GM13977 (cell line): ENCODE results near the gene PSIP1.
A peak's percentile ranks its signal among the peaks of the same experiment; 100 is the strongest.
"Not testable (repeated sequence)": the region's sequence is repeated elsewhere in the genome, so short reads cannot be mapped to it uniquely, and the experiment has no call there.

Source experiments
- DNase-seq: peaks from one replicate; pipeline ENCODE4 v3.0.0; 2012; ENCODE audit warnings: low spot score
- in situ Hi-C: fragments of 300-500 bp; cut with MboI; formaldehyde crosslinking; loops from one replicate; pipeline ENCODE4 v1.12.0; 2022; ENCODE audit warnings: low sequenced_read_pairs, low pct_unique_long_range_greater_than_20kb, mixed read lengths, inconsistent platforms; ENCODE audit not compliant: unreplicated experiment
- TF ChIP-seq, protein P1 (sequence below): IDR thresholded peaks from 2 replicates; pipeline ENCODE4 v1.5.1; 2012; ENCODE audit warnings: mild to moderate bottlenecking, control low read depth; ENCODE audit not compliant: insufficient read depth; ENCODE audit errors: extremely low read depth, missing control alignments

The PSIP1 gene

DNA sequence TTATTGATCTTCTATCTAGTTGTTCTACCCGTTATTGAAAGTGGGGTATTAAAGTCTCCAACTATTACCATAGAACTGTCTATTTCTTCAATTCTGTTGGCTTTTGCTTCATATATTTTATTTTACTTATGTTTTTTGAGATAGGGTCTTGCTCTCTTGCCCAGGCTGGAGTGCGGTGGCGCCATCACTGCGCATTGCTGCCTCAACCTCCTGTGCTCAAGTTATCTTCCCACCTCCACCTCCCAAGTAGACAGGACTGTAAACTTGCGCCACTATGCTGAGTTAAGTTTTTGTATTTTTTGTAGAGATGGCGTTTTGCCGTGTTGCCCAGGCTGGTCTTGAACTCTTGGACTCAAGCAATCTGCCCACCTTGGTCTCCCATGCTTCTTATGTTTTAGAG, 71.9 kb downstream of the PSIP1 start:
- in situ Hi-C loops = no loop called here
- no peak for DNase-seq
- TF ChIP-seq, protein P1, sequence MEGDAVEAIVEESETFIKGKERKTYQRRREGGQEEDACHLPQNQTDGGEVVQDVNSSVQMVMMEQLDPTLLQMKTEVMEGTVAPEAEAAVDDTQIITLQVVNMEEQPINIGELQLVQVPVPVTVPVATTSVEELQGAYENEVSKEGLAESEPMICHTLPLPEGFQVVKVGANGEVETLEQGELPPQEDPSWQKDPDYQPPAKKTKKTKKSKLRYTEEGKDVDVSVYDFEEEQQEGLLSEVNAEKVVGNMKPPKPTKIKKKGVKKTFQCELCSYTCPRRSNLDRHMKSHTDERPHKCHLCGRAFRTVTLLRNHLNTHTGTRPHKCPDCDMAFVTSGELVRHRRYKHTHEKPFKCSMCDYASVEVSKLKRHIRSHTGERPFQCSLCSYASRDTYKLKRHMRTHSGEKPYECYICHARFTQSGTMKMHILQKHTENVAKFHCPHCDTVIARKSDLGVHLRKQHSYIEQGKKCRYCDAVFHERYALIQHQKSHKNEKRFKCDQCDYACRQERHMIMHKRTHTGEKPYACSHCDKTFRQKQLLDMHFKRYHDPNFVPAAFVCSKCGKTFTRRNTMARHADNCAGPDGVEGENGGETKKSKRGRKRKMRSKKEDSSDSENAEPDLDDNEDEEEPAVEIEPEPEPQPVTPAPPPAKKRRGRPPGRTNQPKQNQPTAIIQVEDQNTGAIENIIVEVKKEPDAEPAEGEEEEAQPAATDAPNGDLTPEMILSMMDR = no peak

DNA sequence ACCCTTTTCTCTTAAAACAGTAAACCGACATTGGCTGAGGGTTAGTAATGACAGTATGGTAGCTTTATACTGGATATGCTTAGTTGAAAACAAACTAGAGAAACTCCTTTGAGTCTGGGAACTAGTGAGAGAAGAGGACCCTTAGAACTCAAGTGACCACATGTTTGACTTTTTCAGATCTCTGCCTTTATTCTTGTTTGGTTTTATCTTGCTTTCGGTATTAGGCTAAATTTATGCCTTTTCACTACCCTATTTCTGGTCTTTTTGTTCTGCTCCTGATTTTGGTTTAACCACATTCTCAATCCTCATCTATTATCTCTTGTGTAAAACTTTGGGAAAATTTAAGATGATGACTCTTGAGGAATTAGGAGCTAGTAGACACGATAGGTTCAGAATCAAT, 77.1 kb downstream of the PSIP1 start:
- peak; percentile 41 for DNase-seq
- TF ChIP-seq, protein P1 = no peak
- in situ Hi-C loops = no loop called here

DNA sequence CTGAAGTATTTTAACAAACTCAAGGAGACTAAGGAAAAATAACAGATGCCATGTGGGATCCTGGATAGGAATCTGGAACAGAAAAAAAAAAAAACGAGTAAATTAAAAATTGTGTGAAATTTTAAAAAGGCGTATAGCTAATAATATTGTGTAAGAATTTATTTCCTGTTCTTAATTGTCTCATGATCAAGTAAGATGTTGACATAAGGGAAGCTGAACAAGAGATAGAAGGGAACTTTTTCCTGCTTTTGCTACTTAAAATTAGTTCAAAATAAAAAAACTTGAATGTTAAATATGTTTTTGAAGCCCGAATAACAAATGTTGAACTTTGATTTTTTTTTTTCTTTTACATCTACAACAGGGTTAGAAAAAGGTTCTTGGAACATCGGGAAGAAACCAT, 77.6 kb downstream of the PSIP1 start:
- TF ChIP-seq, protein P1 = no peak
- in situ Hi-C loops = no loop called here
- no peak for DNase-seq

DNA sequence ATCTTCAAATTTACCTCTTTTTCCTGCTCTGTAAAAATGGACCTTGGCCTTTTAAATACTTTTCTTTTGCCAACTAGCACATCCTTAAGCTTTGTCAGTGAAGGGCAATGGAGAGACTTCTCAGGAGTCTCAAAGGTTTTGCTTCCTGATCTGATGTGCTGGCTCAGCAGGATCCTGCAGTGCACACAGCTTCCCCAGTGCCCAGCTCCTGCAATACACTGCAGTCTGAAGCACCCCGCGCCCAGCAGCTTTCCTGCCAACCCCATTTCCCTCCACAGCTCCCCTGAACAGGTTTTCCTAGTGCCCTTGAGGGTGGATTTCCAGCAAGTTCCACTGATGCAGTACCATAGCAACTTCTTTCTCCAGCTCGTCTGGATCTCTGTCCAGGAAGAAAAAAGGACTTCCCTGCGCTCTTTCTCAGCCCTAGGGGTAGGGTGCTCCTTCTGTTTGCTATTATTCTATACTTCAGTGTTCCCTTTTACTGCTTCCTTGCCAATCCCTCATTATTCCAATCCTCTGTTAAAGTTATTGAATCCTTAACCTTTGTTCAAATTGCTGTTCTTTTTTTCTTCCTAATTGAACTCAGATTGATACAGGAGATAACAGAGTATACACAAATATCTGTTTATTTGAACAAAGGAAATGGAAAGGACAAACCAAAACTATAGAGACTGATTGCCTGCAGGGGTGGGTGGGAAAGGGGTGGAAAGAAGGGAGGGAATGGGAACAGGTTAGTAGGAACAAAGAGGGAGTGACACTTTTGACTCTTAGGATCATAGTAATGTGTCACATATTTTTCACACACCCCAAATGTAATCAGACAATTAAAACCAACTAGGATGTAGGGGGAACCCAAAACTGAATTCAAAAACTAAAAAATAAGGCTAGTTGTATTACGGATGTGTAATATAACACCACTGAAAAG, 79.6 kb downstream of the PSIP1 start:
- TF ChIP-seq, protein P1 = no peak
- in situ Hi-C loops = no loop called here

DNA sequence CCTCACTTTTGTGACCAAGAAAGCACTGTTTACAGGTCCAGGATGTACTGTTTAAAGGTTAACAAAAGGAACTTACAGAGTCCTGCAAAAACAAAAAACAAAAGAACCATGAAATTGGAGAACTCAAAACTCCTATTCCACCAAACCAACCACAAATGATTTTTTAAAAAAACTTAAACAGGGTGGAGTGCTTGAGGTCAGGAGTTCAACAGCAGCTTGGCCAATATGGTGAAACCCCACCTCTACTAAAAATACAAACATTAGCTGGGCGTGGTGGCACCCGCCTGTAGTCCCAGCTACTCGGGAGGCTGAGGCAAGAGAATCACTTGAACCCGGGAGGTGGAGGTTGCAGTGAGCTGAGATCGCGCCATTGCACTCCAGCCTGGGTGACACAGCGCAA, 83.1 kb downstream of the PSIP1 start:
- in situ Hi-C loops, DNase-seq: not testable (repeated sequence)

More for the DNA sequence above, 79.6 kb downstream of the PSIP1 start:
- DNase-seq = no peak

DNA sequence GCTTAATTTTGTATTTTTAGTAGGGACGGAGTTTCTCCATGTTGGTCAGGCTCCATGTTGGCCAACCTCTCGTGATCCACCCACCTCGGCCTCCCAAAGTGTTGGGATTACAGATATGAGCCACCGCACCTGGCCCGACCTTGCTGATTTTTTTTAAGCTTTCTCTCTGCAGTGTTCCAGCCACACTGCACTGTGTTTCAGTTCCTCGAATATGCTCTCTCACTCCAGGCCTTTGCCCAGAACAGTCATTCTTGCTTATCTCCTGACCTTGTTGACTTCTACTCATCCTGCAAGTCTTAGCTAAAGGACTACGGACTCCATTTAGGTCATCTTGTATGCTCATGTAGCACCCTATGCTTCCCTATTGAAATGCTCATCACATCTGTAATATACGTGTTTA, 84.8 kb downstream of the PSIP1 start:
- DNase-seq = peak; percentile 40
- in situ Hi-C loops = no loop called here
- TF ChIP-seq, protein P1 = no peak

DNA sequence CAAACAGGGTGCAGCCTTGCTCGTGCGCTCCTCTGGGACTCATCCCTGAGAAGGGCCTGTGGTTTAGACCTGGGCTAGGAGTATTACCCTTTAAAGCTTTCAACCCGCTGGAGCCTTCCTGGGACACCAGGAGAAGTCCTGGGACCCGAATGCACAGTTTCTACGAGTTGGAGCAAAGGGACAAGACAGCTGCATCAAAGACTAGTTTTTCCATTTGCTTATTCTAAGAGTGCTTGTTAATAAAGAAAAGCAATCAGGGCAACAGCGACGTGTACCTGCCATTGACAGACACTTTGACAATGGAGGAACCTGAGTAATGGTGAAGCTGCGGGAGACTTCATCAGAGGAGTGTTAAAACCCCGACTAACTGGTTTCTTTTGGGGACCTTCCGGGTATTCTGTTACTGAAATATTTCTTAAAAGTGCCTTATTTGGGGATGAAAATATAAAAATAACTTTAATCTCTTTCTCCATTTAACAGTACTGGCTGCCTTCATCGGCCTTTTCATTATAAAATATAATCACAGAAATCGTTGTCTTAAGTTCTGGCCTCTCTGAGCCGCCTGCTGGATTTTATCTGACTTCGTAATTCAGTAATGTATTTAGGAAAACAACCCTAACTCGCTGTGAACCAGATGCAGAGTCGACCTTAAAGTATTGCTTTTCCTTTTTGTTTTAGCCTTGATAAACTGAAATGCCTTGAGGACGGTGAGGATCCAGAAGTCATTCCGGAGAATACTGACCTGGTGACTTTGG, 87.4 kb downstream of the PSIP1 start:
- DNase-seq = peak; percentile 52
- in situ Hi-C loops = no loop called here
- TF ChIP-seq, protein P1 = no peak
